Endothelial cell of umbilical vein (primary cell): ENCODE data around the gene PPP2R5A. TPM values are rescaled to one million over a fixed set of nuclear protein-coding genes. Genes with fewer than 3 reads are reported as not detected.

Experiments used
- BruUV-seq: library from RNA; stranded (reverse); fragments of 400-500 nt; replicated peaks from 2 replicates; lab custom pipeline; 2021; lab: Mats Ljungman, UMichigan
- CTCF ChIA-PET: fragments of 300-600, 350-600 bp; sonication (Branson Sonifier 250); formaldehyde crosslinking; loops from one replicate; lab custom pipeline; 2021; ENCODE audit warnings: antibody characterized with exemption, inconsistent platforms; lab: Charles Lee
- POLR2A ChIA-PET: fragments of 300-600, 350-600 bp; sonication (Branson Sonifier 250); formaldehyde crosslinking; loops from one replicate; lab custom pipeline; 2021; ENCODE audit warnings: antibody characterized with exemption, inconsistent platforms; lab: Charles Lee
- DNase-seq: peaks from one replicate; pipeline ENCODE4 v3.0.0-alpha.2; 2011; ENCODE audit warnings: low read depth, low spot score
- FAIRE-seq: peaks from 2 replicates; lab custom pipeline; 2011; peaks lifted over from hg19 to GRCh38; lab: Jason Lieb, UNC
- H2AFZ ChIP-seq: 2 replicates; pipeline ENCODE4 v1.6.0; 2012; ENCODE audit warnings: low read depth, low read length, control low read depth, inconsistent platforms
- H3K27ac ChIP-seq: 2 replicates; pipeline ENCODE4 v1.5.1; 2011; ENCODE audit warnings: low read depth, mild to moderate bottlenecking, control low read depth, low read length, moderate library complexity; ENCODE audit not compliant: insufficient read depth
- H3K27me3 ChIP-seq, 2 experiments: 2 replicates each; pipeline versions ENCODE4 v1.6.0 to v1.6.1; 2011; ENCODE audit warnings: low read length in 2 of 2, mixed read lengths in 1 of 2; ENCODE audit not compliant: control insufficient read depth in 2 of 2, insufficient read depth in 2 of 2
- H3K36me3 ChIP-seq, 2 experiments: 2 replicates in 1 of 2; 3 replicates in 1 of 2; pipeline ENCODE4 v1.5.1; 2011; ENCODE audit warnings: low read length in 2 of 2, mild to moderate bottlenecking in 1 of 2, moderate library complexity in 1 of 2; ENCODE audit not compliant: control insufficient read depth in 2 of 2, insufficient read depth in 2 of 2; ENCODE audit errors: extremely low read depth in 1 of 2
- H3K4me1 ChIP-seq: 3 replicates; pipeline ENCODE4 v1.5.1; 2011; ENCODE audit warnings: mild to moderate bottlenecking, low read length; ENCODE audit not compliant: control insufficient read depth, insufficient read depth; ENCODE audit errors: extremely low read depth
- H3K4me2 ChIP-seq: 2 replicates; pipeline ENCODE4 v1.6.1; 2011; ENCODE audit warnings: low read length, control low read depth, mixed read lengths; ENCODE audit not compliant: insufficient read depth
- H3K4me3 ChIP-seq, 3 experiments: fragments of 200-600 bp in 1 of 3; sonication (generic), shearing (Covaris generic) in 1 of 3; replicated peaks in 1 of 3; 2 replicates each; pipeline ENCODE4 v1.5.1; 2011 to 2016; ENCODE audit warnings: control low read depth in 3 of 3, low read length in 3 of 3, mild to moderate bottlenecking in 2 of 3, inconsistent platforms in 1 of 3, low read depth in 1 of 3, moderate library complexity in 1 of 3; ENCODE audit not compliant: insufficient read depth in 1 of 3
- H3K79me2 ChIP-seq: 2 replicates; pipeline ENCODE4 v1.6.0; 2012; ENCODE audit warnings: low read length, inconsistent platforms; ENCODE audit not compliant: control insufficient read depth, insufficient read depth
- H3K9ac ChIP-seq: replicated peaks from 2 replicates; pipeline ENCODE3; 2011; ENCODE audit warnings: low read length, control low read depth; ENCODE audit not compliant: insufficient read depth; ENCODE audit errors: extremely low read depth
- H3K9me1 ChIP-seq: replicated peaks from 3 replicates; pipeline ENCODE4 v1.6.0; 2011; ENCODE audit warnings: mild to moderate bottlenecking, low read length; ENCODE audit not compliant: control insufficient read depth, insufficient read depth; ENCODE audit errors: extremely low read depth
- H3K9me3 ChIP-seq: replicated peaks from 2 replicates; pipeline ENCODE4 v1.5.1; 2012; ENCODE audit warnings: low read length, inconsistent platforms; ENCODE audit not compliant: control insufficient read depth, insufficient read depth
- H4K20me1 ChIP-seq: replicated peaks from 2 replicates; pipeline ENCODE3; 2011; ENCODE audit warnings: mild to moderate bottlenecking, low read length; ENCODE audit not compliant: control insufficient read depth, insufficient read depth; ENCODE audit errors: extremely low read depth
- EZH2 ChIP-seq: IDR thresholded peaks from 2 replicates; pipeline ENCODE4 v1.6.1; 2012; ENCODE audit warnings: borderline replicate concordance, low read depth, mild to moderate bottlenecking, moderate library complexity, low read length, inconsistent platforms; ENCODE audit not compliant: severe bottlenecking
- FOS ChIP-seq: IDR thresholded peaks from 2 replicates; pipeline ENCODE4 v1.6.1; 2011; ENCODE audit warnings: mild to moderate bottlenecking, low read length, moderate library complexity, borderline replicate concordance; ENCODE audit not compliant: insufficient read depth
- GATA2 ChIP-seq: IDR thresholded peaks from 2 replicates; pipeline ENCODE4 v1.7.0; 2011; ENCODE audit warnings: low read depth, mild to moderate bottlenecking, moderate library complexity, mixed read lengths, low read length; ENCODE audit not compliant: insufficient read length, insufficient read depth
- JUN ChIP-seq: IDR thresholded peaks from 2 replicates; pipeline ENCODE4 v1.6.1; 2011; ENCODE audit warnings: borderline replicate concordance, low read depth; ENCODE audit not compliant: insufficient read length, insufficient read depth
- MAX ChIP-seq: IDR thresholded peaks from 2 replicates; pipeline ENCODE4 v1.6.1; 2011; ENCODE audit not compliant: insufficient read depth, insufficient read length
- MYC ChIP-seq: IDR thresholded peaks from one replicate; pipeline ENCODE4 v1.6.1; 2011; ENCODE audit warnings: mild to moderate bottlenecking, low read depth, low read length
- POLR2A ChIP-seq: IDR thresholded peaks from 2 replicates; pipeline ENCODE4 v1.6.1; 2012; ENCODE audit warnings: low read depth, mild to moderate bottlenecking, control low read depth, low read length
- POLR2AphosphoS5 ChIP-seq: IDR thresholded peaks from 2 replicates; pipeline ENCODE4 v1.6.1; 2012; ENCODE audit warnings: low read depth, mild to moderate bottlenecking, control low read depth, low read length, moderate library complexity; ENCODE audit not compliant: insufficient read depth
- dilution Hi-C: fragments of 300-500 bp; cut with MboI; formaldehyde crosslinking; loops from one replicate; pipeline ENCODE4 v1.15.0; 2019; ENCODE audit warnings: low sequenced_read_pairs; ENCODE audit not compliant: extremely low pct_ligation_motif_present
- intact Hi-C: fragments of 100-400 bp; cut with micrococcal nuclease; formaldehyde crosslinking; loops from one replicate; pipeline ENCODE4 v1.10.0; 2022
- polyA plus RNA-seq, 4 experiments: library from polyadenylated mRNA; depleted of rRNA in 3 of 4; stranded (reverse) in 3 of 4; unstranded in 1 of 4; fragments of >200 nt; gene quantifications; 2 replicates each; pipeline versions ENCODE4 v1.2.1 to v1.2.3, GENCODE V29; 2011 to 2012; ENCODE audit warnings: missing spikeins in 1 of 4
- total RNA-seq: library from RNA; stranded (reverse); gene quantifications from 2 replicates; pipeline ENCODE4 v1.2.3, GENCODE V29; 2021
- TF ChIP-seq, protein P1 (sequence below), 2 donors: IDR thresholded peaks; 1 replicate in 1 of 2; 2 replicates in 1 of 2; pipeline ENCODE4 v1.5.1; 2011; ENCODE audit warnings: low read length in 2 of 2, mild to moderate bottlenecking in 2 of 2, moderate library complexity in 2 of 2, control low read depth in 1 of 2, inconsistent platforms in 1 of 2, low read depth in 1 of 2; ENCODE audit not compliant: insufficient read depth in 1 of 2; ENCODE audit errors: extremely low read depth in 1 of 2

The PPP2R5A gene
- total and polyA plus RNA-seq, 2 donors (not counting 3 experiments of a cell fraction or from before 2014, with no cell fraction given): 11.9 to 34.5 TPM

DNA sequence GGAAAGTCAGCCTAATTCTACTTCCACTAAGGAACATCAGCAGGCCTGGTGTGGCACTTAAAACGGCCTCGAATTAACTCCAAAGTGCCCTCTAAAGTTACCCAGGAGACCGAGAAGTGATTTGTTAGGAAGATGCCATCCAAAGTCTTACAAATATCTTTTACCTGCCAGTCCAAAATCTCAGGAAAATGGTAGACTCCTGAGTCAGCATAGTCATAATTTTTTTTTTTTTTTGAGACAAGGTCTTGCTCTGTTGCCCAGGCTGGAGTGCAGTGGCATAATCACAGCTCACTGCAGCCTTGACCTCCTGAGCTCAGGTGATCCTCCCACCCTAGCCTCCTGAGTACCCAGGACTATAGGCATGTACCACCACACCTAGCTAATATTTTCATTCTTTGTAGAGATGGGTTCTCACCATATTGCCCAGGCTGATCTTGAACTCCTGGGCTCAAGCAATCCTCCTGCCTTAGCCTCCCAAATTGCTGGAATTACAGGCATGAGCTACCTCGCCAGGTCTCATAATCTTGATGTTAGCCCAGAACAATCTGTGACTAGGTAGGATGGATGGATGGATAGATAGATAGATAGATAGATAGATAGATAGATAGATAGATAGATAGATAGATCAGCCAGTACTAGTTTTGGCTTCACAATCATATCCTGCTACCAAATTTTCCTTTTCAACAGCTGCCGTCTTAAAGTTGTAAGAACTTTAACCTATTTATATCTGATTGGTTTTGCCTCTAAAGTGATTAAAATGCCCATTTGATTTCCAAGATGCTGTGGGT is 25.3 kb upstream of the PPP2R5A start:
- H3K4me2 ChIP-seq: no peak overlapping the region
- no TSS peak for BruUV-seq
- no peaks in the 10 kb centered on the region for H4K20me1 ChIP-seq
- no peak for FAIRE-seq
- ChIA-PET POLR2A (interaction anchor here (0.5 kb wide), 1 partner anchor 25 kb away, joined by 10 read pairs; no protein-coding TSS in a partner anchor), CTCF (interaction anchor here (1.3 to 2.6 kb wide), 2 partner anchors 10 to 196 kb away, joined by 3 to 10 read pairs; no protein-coding TSS in a partner anchor)
- H3K9me3 ChIP-seq: no peaks in the 10 kb centered on the region
- no peaks in the 10 kb centered on the region for H3K4me1 ChIP-seq
- H3K9ac ChIP-seq: no peak overlapping the region
- no peak overlapping the region for H2AFZ ChIP-seq
- intact Hi-C loops (no loop called here), dilution Hi-C loops (no loop called here)
- DNase-seq: no peak
- no peaks in the 10 kb centered on the region for H3K79me2 ChIP-seq
- H3K9me1 ChIP-seq: no peaks in the 10 kb centered on the region
- H3K36me3 ChIP-seq: no peaks in the 10 kb centered on the region
- no peak overlapping the region for H3K4me3 ChIP-seq
- TF ChIP-seq FOS (no peak), POLR2A (no peak), EZH2 (no peak), MYC (no peak), POLR2AphosphoS5 (no peak), GATA2 (no peak), JUN (no peak), MAX (no peak)
- TF ChIP-seq, protein P1, sequence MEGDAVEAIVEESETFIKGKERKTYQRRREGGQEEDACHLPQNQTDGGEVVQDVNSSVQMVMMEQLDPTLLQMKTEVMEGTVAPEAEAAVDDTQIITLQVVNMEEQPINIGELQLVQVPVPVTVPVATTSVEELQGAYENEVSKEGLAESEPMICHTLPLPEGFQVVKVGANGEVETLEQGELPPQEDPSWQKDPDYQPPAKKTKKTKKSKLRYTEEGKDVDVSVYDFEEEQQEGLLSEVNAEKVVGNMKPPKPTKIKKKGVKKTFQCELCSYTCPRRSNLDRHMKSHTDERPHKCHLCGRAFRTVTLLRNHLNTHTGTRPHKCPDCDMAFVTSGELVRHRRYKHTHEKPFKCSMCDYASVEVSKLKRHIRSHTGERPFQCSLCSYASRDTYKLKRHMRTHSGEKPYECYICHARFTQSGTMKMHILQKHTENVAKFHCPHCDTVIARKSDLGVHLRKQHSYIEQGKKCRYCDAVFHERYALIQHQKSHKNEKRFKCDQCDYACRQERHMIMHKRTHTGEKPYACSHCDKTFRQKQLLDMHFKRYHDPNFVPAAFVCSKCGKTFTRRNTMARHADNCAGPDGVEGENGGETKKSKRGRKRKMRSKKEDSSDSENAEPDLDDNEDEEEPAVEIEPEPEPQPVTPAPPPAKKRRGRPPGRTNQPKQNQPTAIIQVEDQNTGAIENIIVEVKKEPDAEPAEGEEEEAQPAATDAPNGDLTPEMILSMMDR (IDR thresholded peaks at IDR 0.05; ENCODE audit: extremely low read depth in 1 of 2, insufficient read depth in 1 of 2, low read depth in 1 of 2, low read length in 2 of 2): no peak
- peaks cover 0 to 9% of the 10 kb centered on the region in 2 experiments for H3K27me3 ChIP-seq
- H3K27ac ChIP-seq: no peak overlapping the region
